GM21576 (cell line): Measurements from ENCODE around the gene EIF3D.
"Not testable (repeated sequence)": the region's sequence is repeated elsewhere in the genome, so short reads cannot be mapped to it uniquely, and the experiment has no call there.

ENCODE experiments used
- ATAC-seq: cut with Tn5 transposase; IDR thresholded peaks from one replicate; pipeline ENCODE4 v1.9.1; 2021; ENCODE audit warnings: mild to moderate bottlenecking, moderate library complexity; ENCODE audit not compliant: unreplicated experiment

The EIF3D gene

DNA sequence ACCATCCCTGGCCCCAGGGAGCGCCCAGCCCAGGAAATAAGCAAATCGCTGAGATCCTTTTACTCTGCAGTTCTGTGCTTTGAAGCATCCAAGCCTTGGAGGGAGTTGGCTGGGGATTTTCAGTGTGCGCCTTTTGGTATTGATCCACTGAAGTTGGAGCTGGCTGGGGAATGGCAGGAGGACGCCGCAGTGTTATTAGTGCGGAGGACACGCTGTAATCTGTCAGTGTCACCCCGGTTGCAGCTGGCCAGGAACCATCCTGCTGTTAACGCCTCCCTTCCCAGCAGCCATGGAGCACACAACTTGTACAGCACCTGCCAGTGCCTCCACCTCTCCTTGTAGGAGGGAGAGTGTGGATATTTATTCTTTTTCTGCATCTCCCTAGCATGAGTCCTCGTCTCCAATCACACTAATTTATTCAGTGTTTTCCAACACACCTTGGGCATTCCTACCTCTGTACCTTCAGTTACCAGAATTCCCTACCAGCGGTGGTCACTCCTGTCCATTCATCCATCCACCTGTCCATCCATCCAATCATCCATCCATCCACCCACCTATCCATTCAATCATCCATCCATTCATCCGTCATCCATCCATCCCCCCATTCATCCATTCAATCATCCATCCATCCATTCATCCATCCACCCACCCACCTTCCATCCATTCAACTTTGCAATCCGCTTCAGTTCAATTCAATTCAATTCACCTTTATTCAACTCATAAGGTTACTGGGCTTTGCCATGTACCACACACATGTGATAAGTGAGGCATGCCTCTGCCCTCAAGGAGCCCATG lies 21.9 kb upstream of the EIF3D start:
- ATAC-seq: no peak

DNA sequence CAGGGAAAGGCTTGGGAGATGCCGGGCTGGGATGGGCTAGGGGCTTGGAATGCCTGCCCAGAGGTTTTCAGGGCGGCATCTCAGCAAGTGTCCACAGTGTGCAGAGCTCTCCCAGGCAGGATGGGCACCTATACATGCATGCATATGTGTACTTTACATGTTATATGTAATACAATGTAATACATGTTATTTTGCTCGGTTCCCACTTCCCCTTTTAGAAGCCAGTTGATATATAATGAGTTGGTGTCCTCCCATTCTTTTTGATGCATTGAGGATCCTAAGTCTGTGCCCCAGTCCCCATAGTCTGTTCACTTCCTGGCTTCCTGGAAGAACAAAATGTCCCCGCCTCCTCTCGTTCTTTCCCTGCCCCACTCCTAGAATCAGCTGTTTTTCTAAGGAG lies 20.1 kb upstream of the EIF3D start:
- ATAC-seq: no peak

DNA sequence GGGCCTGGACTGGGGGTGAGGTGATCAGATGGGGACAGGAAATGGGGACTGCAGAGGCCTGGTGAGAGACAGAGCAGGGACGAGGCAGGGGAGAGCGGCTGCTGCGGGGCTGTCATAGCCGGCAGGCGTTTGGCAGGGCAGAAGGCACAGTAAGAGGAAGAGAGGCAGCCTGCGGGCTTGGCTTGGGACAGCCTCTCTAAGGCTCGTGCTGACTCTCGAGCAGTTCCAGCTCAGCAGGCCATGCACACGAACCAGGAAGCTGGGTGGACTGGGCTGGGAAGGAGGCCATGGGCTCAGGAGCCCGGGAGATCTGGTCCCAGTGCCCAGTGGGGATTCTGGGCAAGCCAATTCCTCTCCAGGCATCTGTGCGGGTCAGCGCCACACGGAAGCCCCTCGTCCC lies 19.6 kb upstream of the EIF3D start:
- ATAC-seq: no peak

DNA sequence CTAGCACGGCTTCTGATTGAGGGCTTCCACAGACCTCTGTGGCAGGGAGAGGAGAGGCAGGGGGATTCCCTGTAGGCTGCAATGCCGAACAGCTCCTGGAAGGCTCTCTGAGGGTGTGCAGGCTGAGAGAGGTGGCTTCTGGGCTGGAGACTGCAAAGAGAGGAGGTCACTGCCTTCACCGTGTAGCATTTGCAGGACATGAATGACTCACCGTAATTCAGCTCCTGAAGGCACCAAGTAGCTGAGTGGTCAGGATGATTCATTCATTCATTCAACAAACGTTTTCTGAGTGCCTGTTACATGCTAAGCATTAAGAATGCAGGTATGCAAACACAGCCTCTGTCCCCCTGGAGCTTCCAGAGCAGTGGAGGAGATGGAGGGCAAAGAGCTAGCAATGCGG lies 18.0 kb upstream of the EIF3D start:
- no peak for ATAC-seq

DNA sequence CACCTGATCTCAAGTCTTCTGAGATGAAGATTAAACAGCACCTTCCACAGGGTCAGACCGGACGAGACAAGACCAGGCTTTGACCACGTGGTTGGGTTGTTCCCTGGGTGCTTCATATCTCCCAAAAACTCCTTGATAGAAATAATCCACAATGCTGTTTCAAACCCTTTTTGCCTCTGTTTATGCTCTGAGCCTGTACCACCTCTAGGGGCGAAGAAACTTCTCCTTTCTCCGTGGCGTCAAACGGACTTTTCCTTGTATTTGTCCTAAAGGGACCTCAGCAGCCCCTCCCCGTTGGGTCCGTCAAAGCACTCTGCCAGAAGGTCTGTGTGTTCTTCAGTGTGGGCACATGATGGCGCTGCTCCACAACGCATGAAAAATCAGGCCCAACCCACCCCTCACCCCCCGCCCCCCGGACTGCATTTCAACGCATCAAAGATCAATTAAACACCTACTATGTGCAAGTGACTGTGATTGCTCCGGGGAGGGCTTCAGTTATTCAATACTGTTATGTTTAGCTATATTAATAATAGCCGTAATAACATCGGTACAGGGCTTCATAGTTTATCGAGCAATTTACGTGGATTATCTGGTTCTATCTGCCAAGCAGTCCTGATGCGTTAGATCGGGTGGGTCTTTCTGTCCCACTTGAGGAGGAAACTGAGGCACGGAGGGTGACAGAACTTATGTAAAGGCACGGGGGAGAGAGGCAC lies 17.3 kb upstream of the EIF3D start:
- ATAC-seq: no peak

DNA sequence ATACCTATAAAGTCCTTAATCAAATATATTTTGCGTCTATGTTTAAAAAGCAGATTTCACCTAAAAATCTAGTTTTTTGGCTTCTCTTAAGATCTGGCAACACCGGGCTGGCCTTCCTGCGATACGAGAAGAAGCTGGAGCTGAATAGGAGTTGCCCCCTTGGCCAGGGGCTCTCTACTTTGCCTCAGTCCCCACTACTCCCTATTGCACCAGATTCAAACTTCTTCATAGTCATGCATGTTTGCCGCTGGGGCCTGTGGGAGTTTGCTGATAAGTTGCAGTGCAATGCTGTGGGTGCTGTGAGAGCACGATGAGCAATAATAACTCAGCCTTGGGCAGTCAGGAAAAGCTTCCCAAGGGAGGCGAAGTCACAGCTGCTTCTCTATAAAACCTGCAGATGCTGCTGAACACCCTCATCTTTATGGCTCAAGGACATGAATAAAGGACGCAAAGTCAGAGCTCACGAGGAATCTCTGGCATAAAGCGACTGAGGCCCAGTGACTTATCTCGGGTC lies 15.2 kb upstream of the EIF3D start:
- ATAC-seq: no peak

DNA sequence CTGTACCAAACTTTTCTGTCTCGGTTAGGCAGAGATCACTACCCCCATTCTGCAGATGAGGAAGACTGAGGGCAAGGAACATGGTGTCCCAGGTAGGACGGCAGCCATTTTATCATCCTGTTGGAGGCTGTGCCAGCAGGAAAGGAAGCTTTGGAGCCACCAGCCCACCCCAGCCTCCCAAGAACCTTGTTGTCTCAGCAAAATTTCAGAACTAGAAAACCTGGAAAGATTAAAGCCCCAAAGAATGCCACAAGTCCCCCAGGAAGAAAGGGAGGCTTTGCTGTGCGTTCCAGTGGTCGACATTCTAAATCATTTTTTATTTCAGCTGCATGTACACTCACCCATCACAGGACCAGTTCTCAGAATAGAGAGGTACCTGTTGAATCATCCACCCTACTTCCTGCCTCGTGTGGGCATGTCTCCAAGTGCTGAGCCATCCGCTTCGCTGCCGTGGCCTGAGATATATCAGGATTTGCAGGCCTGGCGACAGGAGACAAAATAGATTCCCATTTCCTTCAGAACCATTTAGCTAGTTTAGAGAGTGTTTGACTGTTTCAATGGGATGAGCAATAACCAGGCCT lies 13.0 kb upstream of the EIF3D start:
- ATAC-seq: no peak

DNA sequence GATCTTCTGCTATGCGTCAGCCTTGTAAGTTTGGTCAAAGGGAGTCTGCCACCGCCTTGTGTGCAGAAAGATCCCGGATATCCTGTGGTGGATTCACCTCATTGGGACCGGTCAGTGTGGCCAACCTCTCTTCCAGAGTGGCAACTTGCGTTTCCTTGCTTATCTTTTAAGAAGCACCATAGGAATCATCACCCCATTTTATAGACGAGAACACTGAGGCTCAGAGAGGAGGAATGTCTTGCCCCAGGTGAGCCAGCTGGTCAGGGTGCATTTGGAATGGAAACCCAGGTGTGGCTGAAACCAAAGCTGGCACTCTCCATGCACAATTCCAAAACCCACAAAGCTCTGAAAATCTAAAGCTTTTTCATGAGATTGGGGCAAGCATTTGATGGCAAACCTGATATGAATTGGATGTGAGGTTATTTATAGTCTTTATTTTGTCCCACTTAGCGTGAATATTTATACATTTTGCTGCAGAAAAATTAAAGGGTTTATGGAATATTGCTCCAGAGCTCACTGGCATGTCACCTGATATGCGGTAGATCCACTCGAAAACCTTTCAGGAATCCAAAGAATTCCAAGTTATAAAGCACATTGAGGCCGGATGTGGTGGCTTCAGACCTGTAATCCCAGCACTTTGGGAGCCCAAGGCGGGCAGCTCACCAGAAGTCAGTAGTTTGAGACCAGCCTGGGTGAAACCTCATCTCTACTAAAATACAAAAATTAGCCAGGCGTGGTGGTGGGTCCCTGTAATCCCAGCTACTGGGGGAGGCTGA lies 12.1 kb upstream of the EIF3D start:
- no peak for ATAC-seq

DNA sequence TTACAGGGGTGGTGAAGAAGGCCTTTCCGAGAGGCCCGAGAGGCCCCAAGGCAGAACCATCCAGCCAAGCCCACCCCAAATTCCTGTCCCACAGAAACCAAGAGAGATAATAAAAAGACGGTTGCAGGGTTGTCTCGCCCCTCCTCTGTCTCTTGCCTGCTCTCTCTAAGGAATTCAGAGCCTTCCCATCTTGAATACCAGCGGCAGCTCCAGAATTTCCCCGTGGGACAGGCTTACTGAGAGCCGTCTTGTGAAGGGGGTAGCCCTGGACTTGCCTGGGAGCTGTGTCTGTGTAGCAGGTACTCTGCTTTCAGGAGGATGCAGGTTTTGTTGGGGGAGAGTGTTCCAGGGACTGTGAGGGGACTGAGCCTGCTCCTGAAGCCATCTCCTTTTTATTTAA lies 9.6 kb upstream of the EIF3D start:
- ATAC-seq: no peak

DNA sequence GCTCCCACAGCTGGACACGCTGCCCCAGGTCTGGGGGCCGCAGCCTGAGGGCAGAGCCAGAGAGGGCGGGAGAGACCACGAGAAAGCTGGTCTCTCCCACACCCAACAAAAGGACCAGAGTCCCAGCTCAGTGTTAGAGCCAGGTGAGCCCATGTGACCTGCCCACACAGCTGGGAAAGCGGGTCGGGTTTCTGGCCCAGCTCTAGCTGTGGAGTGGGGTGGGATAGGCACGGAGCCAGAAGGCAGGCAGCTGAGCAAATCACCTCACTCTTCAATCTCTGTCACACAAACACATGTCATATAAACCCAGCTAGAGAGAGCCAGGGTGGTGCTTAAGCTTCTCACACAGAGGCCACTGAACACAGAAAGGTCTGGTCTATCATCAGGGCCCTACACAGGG lies 7.8 kb upstream of the EIF3D start:
- no peak for ATAC-seq

DNA sequence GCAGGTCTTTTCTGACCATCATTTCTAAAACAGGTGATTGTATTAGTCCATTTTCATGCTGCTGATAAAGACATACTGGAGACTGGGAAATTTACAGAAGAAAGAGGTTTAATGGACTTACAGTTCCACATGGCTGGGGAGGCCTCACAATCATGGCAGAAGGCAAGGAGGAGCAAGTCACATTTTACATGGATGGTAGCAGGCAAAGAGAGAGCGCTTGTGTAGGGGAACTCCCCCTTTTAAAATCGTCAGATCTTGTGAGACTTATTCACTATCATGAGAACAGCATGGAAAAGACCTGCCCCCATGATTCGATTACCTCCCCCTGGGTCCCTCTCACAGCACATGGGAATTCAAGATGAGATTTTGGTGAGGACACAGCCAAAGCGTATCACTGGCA lies 4.4 kb upstream of the EIF3D start:
- not testable (repeated sequence) for ATAC-seq

DNA sequence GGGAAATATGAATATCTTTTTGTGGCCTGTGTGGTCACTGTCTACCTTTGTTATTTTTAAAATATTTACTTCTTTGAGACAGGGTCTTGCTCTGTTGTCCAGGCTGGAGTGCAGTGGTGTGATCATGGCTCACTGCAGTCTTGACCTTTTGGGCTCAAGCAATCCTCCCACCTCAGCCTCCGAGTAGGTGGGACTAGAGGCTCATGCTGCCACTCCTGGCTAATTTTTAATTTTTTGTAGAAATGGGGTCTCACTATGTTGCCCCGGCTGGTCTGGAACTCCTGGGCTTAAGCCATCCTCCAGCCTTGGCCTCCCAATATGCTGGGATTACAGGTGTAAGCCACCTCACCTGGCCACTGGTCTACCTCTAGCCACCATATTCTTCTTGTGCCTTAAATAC lies 3.5 kb upstream of the EIF3D start:
- no peak for ATAC-seq

DNA sequence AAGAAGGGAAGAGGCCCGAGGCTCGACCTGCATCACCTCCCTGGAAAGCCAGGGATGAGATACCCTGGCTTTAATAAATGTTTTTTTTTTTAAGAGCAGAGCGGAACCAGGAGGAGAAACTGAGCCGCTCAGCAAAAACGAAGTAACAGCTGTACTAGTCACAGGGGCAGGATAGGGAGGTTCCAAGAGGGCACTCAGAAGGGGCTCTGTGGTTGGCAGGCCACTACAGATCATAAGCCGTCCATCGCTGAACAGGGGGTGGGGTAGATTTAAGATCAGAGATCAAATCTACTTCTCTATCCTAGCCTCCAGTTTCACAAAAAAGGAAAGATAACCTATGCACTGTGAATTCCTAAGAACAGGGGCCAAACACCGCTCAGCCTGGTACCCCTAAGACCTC lies 625 bp downstream of the EIF3D start:
- ATAC-seq: no peak

DNA sequence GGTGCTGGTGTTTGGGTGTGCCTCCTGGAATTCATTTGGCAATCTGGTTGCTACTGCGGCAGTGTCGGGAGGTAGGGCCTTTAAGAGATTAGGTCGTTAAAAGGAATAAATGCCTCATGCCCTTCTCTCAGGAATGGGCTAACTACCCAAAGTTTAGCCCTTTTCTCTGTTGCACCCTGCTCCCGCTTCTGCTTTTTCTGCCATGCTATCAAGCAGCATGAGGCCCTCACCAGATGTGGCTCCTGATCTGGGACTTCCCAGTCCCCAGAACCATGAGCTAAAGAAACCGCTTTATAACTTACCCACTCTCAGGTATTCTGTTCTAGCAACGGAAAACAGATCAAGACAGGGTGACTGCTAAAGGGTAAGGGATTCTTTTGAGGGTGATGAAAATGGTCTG lies 6.3 kb downstream of the EIF3D start:
- ATAC-seq: no peak

DNA sequence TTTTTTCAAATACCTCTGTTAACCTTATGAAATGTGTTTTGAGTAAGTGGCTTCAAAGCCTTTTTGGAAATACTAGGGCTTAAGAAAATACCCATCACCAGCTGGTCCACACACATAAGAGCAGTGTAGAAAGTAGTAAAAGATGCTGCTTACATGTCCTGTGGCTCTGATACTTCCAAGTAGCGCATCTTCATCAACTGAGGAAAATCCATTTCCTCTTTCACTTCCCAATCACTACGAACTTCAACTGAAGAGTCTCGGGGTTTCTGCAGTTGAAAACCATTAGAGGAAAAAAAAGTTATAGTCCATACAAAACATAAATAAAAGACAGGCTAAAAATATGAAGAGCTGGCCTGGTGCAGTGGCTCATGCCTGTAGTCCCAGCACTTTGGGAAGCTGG lies 8.5 kb downstream of the EIF3D start:
- no peak for ATAC-seq

DNA sequence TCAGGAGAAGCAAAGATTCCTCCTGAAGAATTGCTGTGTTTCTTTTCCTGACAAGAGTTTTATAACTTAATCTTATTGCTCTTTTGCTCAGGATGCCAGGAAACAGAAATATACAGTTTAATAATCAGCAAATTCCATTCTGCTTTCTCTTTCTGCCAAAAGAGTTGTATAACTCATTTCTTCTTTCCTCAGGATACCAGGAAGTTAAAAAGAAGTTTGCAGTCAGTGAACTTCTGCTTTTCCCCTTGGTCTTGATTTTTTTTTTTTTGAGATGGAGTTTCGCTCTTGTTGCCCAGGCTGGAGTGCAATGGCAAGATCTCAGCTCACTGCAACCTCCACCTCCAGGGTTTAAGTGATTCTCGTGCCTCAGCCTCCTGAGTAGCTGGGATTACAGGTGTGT lies 9.1 kb downstream of the EIF3D start:
- ATAC-seq: not testable (repeated sequence)

DNA sequence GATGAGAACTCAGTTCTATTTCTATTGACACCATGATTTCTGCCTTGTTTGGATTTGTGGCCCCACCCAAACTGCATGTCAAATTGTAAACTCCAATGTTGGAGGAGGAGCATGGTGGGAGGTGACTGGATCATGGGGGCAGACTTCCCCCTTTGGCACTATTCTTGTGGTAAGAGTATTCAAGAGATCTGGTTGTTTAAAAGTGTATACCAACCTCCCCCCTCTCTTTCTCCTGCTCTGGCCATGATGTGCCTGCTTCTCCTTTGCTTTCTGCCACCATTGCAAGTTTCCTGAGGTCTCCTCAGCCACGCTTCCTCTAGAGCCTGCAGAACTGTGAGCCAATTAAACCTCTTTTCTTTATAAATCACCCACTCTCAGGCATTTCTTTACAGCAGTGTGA lies 14.2 kb downstream of the EIF3D start:
- ATAC-seq: no peak

DNA sequence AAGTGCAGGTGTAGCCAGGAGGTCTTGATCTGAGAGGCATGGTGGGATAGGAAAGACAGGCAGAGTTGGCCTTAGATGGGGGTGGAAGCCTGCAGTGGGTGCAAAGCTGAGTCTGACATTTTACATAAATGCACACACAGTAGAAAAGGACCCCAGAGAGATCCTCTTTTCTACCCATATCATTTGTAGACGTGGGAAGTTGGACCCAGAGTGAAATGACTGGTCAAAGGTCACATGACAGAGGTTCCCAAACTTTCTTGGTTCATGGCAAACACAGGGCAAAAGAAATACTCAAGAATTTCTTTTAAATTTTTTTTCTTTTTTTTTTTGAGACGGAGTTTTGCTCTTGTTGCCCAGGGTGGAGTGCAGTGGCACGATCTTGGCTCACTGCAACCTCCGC lies 16.0 kb downstream of the EIF3D start:
- ATAC-seq: no peak

DNA sequence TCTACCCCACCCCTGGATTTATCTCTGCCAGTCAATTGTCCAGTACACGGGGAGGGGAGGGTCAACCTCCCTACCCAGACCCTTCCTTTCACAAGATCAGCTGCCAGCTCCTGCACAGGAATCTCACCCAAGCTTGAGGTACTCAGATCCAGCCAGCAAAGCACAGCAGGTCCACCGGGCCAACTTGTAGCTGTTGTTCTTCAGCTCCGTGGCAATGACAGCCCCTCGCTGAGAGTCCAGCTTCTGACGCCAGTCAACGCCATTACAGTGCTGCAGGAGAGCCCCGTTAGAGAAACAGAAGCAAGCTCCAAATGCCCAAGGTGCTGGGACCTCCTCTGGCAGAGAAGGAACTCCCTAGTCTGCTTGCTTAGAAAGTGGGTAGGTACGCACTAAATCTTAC lies 16.6 kb downstream of the EIF3D start:
- no peak for ATAC-seq

DNA sequence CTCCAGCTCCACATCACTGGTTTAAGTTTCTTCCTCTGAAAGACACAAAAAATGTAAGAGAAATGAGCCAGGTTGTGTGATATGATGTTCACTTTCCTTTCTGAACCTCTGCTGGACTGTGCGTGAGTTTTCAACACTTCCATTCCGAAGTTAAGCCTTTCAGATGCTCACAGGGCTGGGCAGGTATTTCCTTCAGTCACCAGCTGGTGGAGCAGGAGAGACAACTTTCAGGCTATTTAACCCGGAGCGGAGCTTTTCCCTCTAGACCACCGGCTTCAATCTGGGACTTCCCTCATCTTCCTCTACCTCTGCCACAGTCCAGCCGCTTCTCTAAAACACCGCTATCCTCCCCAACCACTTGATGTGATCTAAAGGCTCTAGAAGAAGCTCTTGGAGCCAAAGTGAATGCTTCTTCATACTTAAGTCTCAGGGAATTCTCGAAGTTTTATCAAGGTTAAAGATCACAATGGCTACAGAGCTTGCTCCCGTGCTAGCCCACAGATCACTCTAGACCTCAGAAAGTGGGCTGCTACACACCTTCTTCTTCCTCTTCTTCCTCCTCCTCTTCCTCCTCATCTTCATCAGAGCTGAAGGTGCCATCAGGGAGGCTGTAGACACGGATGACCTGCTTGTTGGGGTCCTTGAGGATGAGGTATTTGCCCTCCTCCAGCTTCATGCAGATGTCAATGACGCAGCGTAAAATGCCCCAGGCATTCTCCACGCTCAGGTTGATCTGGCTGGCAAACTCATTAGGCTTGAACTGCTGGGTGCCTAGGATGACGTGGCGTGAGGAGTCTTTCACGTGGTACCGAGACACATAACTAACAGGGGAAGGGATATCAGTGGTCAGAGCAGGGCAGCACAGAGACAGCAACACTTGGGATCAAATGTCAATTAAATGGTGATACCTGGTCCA lies 17.7 kb downstream of the EIF3D start:
- ATAC-seq: no peak
